ENCODE measurements around the gene PDE3A.

Gene PDE3A

DNA sequence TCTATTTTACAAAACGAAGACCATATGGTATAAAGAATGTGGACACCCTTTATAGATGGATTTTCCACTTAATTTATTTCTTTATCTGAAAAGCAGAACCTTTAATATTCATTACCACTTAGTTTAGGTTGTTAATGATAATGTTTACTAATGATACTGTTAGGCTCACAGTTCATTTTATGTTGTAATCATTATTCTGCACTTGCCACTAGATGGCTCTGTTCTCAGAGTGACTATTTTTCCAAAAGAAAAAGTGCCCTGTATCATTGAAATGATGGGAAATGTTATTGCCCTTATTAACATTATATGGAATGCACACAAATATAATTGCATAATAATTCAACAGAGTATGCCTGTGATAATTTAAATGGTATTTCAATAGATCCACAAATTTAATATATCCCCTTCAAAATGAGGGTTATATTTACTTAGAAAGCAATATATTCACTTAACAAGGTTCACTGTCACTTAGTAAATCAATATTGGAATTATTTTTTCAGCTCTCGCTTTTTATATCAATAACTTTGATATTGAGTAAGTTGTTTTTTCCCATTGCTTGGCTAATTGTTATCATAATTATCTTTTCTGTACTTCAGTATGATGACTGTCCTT, 95.7 kb downstream of the PDE3A start:
- no peak for DNase-seq

DNA sequence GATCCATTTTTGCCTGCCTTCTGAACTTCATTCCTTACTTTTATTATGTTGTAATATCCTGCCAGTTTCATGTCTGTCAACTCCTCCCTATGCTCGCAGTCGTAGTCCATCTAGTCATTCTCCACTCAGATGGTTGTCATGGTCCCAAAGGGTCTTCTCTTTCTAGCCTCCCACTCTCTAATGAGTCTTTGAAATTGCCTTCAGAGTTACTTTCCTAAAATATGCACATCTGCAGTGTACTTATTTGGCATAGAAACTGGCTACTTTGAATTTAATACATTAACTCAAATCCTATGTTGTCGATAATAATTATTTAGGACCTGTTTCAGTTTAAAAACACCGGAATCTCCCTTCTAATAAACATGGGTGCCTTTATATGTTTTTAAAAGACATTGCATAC, 101.0 kb downstream of the PDE3A start:
- DNase-seq: no peak

DNA sequence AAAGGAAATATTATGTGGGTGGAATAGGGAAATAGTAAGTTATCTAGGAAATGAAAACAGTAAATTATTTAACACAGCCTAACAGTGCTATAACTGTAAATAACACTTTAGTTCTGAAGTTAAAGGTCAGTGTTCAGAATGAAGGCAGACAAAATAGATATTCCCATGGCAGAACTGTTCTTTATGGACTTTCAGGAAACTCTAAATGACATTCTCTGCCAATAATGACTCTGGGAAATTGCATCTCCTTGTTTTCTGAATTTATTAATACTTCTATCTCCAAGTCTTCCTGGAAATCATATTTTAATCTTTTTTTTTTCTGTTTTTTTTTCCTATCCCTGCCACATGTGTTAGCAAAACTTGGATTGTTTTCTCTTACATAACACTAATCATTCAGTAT, 101.4 kb downstream of the PDE3A start:
- DNase-seq: no peak

DNA sequence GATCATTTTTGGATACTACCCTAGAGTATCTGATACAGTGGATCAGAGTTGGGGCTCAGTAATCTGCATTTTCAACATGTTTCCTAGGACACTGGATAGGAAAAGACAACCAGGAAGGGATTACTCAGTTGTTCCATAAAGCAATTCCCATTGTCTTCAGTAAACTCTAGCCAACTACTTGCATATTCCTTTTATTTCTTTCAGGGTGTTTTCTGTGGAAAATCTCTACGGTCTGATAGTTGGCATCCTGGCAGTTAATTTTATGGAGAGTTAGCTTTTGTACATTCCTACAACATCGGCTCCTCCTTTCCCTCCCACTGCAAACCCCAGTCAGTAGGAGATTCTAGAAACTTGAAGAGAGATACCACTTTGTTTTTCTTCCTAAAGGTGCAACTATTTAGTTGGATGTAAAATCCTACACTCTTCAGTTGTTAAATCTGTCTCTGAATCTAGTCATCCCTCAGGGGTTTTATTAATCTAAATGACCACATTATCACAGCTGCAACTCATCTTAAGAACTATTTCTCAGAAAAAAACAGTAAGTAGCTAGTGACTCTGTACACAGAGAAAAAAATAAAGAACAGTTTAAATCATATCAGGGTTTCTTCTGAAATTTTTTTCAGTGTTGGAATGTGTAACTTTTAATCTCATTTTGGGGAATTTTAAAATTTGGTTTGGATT, 103.9 kb downstream of the PDE3A start:
- no peak for DNase-seq

DNA sequence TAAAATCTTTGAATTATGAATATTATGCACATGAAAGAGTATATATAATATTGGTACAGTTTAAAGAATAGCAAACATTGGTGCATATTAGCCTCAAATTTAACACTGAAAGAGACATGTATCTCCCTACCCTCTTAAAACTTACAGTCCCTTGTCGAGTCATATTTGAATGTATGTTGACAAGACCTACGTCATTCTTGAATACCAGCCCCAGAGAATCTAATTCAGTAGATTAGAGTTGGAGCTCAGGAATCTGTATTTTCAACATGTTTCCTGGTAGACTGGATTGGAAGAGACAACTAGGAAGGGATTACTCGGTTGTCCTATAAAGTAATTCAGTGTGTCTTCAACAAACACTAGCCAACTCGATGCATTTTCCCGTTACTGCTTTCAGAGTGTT, 104.8 kb downstream of the PDE3A start:
- DNase-seq: no peak

DNA sequence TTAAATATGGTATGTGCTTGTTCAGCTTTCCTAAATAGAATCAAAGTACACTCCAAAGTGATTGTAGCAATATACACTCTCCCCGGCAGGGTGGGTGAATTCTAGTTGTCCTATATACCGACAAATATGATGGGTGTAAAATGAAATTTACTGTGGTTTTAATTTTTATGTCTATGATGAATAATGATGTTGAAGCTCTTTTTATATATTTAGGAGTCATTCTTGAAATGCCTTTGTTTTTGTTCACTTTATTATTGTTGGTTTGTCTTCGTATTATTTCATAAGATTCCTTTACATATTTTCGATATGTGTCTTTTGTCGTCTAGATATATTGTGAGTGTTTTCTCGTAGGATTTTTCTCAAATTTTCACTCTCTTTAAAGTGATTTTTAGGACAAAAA, 105.7 kb downstream of the PDE3A start:
- no peak for DNase-seq

DNA sequence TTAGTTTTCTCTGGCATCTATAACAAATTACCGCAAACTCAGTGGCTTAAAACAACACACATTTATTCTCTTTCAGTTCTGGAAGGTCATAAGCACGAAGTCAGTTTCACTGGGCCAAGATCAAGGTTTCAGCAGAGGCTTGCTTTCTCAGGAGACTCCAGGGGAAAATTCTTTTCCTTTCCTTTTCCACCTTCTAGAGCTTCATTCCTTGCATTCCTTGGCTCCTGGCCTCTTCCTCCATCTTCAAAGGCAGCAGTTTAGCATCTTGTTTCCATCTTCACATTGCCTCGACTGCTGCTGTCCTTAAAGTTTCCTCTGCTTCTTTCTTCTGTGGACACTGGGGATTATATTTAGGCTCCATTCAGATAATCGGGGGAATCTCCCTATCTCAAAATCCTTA, 106.1 kb downstream of the PDE3A start:
- DNase-seq: no peak

DNA sequence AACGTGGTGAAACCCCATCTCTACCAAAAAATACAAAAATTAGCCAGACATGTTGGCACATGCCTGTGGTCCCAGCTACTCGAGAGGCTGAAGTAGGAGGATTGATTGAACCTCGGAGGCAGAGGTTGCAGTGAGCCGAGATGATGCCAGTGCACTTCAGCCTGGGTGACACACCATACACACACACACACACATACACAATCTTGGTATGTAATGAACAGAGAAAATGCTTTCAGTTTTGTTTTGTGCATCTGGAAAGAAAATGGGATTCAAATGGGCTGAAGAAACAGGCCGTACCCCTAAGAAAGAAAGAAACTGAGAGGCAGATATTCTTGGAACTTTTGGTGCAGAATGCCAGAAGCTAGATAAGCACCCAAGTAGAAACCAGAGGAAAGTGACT, 107.2 kb downstream of the PDE3A start:
- no peak for DNase-seq

DNA sequence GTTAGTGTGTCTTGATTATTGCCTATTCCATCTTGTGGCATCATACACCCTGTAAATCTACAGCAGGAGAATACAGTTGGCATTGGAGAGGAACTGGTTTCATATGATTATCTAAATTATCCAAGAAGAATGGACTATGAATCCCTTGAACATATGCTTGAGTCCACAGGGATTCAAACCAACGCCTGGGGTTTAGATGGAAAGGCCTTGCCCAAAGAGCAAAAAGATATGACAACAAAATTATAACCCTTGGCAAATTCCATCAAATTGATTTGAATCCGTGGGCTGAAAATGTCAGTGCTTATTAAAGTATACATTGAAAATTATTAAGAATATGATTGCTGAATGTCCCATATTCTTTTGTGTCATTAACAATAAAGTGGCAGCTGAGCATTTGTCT, 108.2 kb downstream of the PDE3A start:
- no peak for DNase-seq

DNA sequence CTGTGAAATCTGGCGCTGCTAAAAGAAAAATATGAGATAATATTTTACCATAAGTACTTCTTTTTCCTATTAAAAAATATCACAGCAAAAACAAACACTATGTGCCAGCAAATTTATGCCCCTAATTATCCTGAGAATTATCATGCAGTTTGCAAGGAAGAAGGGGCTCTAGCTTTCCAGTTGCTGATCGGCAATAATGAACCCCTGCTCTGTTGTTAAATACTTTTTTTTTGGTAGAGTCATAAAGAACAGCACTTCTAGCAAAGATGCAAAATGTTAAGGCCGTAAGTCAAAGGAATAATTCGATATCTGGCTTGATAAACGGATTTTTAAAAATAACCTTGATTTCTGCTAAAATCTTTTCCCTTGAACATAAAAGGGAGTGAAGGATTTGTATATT, 108.9 kb downstream of the PDE3A start:
- no peak for DNase-seq

DNA sequence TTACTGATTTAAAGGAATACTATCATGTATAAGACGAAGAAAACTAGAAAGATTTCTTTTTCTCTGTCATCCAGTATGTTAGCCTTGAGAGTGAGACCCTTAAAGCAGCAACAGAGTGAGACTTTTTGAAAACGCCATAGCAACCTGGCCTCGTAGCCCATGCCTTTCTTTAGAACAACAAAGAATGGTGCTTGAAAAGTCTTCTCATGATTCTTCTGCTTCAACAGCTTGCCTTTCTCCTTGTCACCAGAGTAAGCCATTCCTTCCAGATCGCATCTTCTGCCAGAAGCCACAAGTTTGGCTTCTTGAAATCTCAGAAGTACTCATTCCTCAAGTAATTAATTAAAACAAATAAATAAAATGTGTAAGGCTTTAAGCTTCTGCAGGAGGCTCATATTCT, 109.3 kb downstream of the PDE3A start:
- DNase-seq: no peak

DNA sequence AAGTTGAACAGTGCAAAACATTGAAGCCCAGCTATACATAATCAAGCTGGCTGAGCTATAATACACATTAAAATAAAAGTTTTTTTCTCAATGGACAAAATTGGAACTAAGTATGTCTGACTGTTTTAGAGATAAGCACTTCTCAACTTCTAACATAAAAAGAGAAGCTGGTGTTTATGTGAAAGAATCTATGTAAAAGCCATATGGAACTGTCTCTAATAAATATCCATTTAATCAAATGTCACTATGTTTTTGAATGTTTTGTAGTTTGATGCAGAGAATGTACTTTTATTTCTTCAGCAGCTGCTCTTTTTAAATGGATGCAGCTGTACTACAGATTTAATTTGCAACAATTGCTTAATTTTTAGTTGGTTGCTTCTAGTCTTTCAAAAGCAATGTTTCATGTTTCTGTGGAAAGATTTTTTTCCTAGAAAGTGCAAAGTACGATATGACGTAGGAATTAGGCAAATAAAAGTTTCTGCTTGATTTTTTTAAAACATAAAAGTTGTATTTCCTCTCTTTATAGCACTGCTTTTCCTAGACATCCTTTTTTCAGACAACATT, 114.2 kb downstream of the PDE3A start:
- DNase-seq: no peak

DNA sequence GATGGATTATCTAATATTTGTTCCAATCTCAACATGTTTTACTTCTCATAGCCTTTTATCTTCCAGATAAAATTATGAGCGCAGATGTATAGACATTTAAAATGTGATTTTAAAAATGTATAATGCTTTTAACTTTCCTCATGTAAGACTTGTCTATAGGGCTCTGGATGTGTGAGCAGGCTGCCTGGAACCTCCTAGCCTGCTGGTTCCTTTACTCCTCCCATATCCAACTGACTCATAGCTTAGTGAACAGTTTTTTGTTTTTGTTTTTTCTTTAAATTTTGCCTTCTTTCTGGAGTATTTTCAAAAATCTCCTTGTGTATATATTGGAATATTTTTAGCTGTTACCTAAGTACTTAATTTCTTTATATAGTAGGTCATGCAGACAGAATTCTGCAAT, 115.4 kb downstream of the PDE3A start:
- DNase-seq: no peak

DNA sequence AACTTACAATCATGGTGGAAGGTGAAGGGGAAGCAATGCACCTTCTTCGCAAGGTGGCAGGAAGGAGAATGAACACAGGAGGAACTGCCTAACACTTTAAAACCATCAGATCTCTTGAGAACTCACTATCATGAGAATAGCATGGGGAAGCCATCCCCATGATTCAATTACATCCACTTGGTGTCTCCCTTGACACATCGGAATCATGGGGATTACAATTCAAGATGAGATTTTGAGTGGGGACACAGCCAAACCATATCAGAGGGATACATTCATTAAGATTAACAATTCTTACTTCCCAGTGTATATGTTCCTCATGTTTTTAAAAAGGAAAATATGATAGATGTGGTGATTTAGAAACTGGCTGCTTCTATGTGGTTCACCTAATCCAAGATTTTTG, 117.9 kb downstream of the PDE3A start:
- DNase-seq: no peak

DNA sequence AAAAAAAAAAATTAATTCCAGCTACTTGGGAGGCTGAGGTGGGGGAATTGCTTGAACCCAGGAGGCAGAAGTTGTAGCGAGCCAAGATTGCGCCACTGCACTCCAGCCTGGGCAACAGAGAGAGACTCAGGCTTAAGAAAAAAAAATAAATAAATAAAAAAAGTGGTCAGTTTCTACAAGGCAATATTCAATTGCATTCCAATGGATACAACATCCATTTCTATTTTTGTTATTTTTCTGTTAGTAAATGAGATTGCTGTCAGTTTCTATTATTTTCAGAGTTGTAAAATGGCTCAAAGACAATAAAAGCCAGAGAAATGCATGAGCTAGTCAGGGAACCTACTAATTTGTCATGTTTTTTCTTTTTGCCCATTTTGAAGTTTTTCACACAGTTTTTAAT, 119.2 kb downstream of the PDE3A start:
- DNase-seq: no peak

DNA sequence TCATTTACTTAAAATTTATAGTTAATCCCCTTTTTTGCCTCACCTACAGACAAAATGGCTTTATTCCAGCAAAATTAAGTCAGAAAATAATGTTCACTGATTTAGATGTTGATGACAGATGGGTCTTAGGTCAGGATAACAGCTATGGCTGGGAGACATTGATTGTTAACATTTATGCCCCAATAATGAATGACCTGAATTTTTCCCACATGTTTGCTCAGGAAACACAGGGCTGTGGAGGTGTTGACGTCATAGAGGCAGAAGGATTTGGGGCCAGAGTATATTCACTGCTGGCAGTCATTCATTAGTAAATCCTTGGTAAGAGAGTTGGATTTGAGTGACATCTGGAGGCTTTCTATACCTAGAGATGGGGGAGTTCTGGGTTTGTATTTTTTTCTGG, 121.3 kb downstream of the PDE3A start:
- no peak for DNase-seq

DNA sequence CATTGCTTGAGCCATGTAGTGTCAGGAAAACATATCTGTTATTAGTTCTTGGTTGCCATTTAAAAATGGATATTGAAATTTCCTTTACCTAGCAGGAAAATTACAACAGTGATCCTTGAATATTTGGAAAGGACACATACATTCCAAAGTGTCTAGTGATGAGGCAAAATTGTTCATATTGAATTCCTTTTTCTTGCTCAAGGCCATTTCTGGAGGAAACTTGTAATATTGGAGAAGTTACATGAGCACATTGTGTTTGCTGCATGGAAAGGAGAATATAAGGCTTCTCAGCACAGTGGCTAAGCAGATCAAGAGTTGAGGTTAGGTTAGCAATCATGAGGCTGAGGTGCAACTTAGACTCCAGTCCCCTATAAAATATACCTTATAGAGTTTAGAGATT, 121.9 kb downstream of the PDE3A start:
- DNase-seq: no peak

DNA sequence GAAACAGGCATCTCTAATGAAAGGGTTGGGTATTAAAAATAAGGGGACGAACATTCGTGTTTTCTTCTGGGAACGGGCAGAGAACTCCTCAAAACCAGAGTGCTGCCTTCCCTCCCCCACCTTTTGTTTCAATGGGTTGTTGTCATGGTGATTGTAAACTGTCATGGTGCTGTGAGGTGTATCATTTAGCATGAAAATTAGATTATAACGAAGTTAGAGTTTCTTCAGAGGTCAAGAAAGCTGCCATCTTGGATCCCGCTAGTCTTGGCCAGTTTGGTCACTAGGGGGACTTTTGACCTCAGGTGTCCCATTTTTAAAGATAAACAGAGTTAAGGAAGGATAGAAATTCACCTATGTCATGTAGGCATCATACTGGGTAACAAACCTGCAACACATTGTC, 123.0 kb downstream of the PDE3A start:
- no peak for DNase-seq

DNA sequence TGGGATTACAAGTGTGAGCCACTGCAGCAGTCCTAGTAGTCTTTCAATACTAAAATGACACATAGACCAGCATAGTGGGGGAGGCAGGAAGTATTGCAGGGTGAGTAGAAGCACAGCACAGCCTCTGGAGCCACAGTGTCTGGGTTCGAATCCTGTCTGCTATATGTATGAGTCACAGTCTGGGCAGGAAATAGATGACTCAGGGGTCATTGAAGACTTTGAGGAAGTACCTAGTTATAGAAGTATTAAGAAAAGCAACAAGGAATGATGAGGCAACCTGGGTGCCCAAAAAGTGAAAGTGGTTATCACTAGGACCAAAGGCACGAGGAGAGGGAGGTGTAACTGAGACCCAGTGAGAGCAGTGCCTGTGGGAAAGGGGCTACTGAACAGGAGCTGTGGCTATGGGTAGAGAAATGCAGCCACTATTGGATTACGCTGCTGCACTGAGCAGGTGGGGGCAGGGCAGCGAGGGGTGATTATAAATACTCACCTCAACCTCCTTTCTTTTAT, 124.0 kb downstream of the PDE3A start:
- DNase-seq: no peak

DNA sequence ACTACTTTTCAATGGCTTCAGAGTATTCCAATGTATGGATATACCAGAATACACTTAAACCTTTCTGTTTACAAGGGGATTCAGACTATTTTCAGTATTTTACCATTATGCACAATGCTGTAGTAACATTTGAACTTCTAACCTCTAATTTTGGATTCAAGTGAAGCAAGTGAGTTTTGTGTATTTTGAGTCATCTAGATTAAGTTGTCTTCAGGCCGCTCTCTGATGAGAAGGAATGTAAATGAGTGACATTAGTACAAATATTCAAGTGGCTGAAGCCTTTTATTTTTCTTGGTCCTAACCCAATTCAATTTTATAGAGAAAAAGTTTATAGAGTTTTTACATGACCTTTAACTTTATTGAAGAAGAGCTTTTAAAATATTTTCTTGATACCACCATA, 125.6 kb downstream of the PDE3A start:
- DNase-seq: no peak

DNA sequence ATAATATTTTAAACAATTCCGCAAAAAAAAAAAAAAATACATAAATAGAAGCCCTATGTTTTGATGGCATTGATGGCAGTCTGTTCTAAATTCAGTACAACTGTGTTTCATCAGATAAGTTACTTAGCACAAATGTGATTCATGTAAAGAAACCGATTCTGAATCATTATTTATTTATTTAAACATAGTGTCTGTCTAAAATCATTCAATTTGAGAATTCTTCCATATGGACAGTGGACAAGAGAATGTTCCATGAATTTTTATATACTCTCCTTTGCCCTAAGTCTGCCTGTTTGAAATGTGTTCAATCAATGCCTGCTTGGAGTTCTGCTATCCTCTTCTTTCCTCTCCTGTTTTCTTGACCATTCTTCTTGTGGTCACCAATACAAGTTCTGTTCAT, 126.5 kb downstream of the PDE3A start:
- no peak for DNase-seq

DNA sequence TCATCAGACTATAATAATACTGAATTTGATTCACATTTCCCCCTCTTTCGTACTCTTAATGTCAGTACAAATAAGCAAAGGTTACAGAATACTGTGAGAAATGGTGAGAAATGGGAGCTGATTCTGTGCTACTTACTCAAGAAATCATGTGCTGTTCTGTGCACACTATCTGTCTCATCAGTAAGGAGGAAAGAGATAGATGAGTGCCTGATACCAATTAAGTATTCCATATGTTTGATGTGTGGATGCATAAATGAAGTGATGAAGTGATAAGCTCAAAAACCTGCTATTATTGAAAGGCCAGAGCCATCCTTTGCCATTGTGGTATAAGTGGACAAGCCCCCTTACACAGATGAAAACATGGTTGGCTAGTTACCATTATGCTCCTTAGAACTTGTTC, 127.7 kb downstream of the PDE3A start:
- no peak for DNase-seq

DNA sequence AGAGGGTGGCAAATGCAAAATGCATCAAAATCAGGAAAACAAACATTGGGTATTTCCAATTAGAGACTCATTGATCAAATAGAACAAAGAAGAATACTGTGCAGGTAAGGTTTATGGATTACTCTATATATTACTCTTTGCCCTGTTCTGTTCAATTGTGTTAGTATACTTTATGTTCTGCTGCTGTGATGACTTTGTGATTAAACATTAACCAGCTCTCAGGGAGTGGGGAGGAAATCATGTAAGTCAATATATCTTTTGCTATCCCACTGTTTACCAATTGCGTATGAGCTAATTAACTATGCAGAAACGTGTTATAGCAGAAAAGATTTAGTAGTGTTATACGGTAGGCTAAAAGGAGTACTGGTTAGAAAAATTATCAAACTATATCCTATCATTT, 129.4 kb downstream of the PDE3A start:
- DNase-seq: no peak

DNA sequence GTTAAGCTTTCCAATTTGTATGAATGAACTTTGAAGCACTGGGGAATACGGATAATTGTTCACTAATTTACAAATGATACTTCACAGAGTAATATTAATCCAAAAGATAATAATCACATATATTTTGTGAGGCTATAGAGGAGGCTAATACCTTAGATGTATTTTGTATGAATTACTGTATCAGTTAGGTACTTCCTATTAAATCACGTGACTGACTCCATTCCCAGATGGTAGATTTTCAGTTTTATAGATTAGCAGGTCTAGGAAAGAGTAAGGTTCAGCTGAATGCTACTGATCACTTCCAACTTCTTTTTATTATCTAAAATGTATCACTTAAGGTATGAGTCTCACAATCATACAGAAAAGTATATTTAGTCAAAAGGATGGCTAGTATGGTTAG, 133.6 kb downstream of the PDE3A start:
- no peak for DNase-seq

DNA sequence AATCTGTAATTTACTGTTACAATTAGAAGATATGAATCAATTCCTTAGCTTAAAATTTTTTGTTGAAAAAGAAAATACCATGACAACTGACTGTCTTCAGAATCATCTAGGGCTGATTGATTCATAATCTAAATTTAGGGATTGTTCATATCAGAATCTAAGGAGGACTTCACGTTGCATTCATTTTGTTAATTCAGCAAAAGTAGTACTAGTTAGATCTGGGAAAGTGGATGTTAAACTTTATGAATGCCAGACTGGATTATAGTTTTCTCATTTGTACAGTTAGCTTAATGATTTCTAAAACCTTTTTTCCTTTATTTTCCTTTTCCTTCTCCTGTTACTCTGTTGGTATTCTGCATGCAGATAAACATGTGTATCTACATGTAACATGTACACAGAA, 135.5 kb downstream of the PDE3A start:
- DNase-seq: no peak
